Panc1 (cell line): Measurements from ENCODE around the gene WDR48.

ENCODE experiments used
- CTCF ChIP-seq: fragments of 450-650 bp; IDR thresholded peaks from 2 replicates; pipeline ENCODE4 v1.5.1; 2017; ENCODE audit warnings: mild to moderate bottlenecking
- POLR2AphosphoS5 ChIP-seq: IDR thresholded peaks from 2 replicates; pipeline ENCODE4 v1.6.1; 2012; ENCODE audit warnings: mild to moderate bottlenecking, low read depth, low read length, moderate library complexity
- TCF7L2 ChIP-seq: IDR thresholded peaks from 2 replicates; pipeline ENCODE4 v1.6.1; 2011; ENCODE audit warnings: mild to moderate bottlenecking, low read depth, low read length, inconsistent platforms

- TF ChIP-seq CTCF (no peak), POLR2AphosphoS5 (no peak), TCF7L2 (no peak)
Observed at GRCh38 chr3:39133822-39134221, 82.0 kb downstream of the WDR48 start.
